GM18505 (cell line): ENCODE data around the gene LRRC18.

ENCODE experiments used
- ATAC-seq: cut with Tn5 transposase; IDR thresholded peaks from one replicate; pipeline ENCODE4 v1.9.1; 2021; ENCODE audit not compliant: unreplicated experiment
- POLR2A ChIP-seq: IDR thresholded peaks from 4 replicates; pipeline ENCODE4 v1.6.1; 2011; ENCODE audit warnings: borderline replicate concordance; ENCODE audit not compliant: insufficient read depth, insufficient read length; ENCODE audit errors: extremely low read depth

The LRRC18 gene

GRCh38 chr10:48940958-48941357 is 1.3 kb upstream of the LRRC18 start:
- ATAC-seq, result no peak
- no peak for TF ChIP-seq POLR2A

- ATAC-seq, result no peak
- TF ChIP-seq POLR2A, result no peak
These were observed 732 bp upstream of the LRRC18 start for GRCh38 chr10:48940372-48940771.

GRCh38 chr10:48938990-48939536 is 577 bp downstream of the LRRC18 start:
- ATAC-seq, result no peak
- TF ChIP-seq POLR2A, result no peak

GRCh38 chr10:48938281-48938680 is 1.4 kb downstream of the LRRC18 start:
- TF ChIP-seq POLR2A, result no peak
- no peak for ATAC-seq

- no peak for ATAC-seq
- TF ChIP-seq POLR2A, result no peak
These were observed 1.8 kb downstream of the LRRC18 start for GRCh38 chr10:48937796-48938195.

GRCh38 chr10:48935577-48935976 is 4.1 kb downstream of the LRRC18 start:
- no peak for ATAC-seq
- TF ChIP-seq POLR2A, result no peak

GRCh38 chr10:48934672-48935501 is 4.8 kb downstream of the LRRC18 start:
- no peak for ATAC-seq

GRCh38 chr10:48932831-48933664 is 6.6 kb downstream of the LRRC18 start:
- no peak for ATAC-seq
- no peak for TF ChIP-seq POLR2A

More at GRCh38 chr10:48934672-48935501, 4.8 kb downstream of the LRRC18 start:
- TF ChIP-seq POLR2A, result no peak

- ATAC-seq, result no peak
- TF ChIP-seq POLR2A, result no peak
These were observed 8.5 kb downstream of the LRRC18 start for GRCh38 chr10:48931188-48931587.

- ATAC-seq, result no peak
These were observed 10.1 kb downstream of the LRRC18 start for GRCh38 chr10:48929413-48929990.

GRCh38 chr10:48926764-48927540 is 12.7 kb downstream of the LRRC18 start:
- no peak for ATAC-seq
- no peak for TF ChIP-seq POLR2A

More at GRCh38 chr10:48929413-48929990, 10.1 kb downstream of the LRRC18 start:
- TF ChIP-seq POLR2A, result no peak

GRCh38 chr10:48926255-48926654 is 13.4 kb downstream of the LRRC18 start:
- TF ChIP-seq POLR2A, result no peak
- ATAC-seq, result no peak

- no peak for ATAC-seq
- no peak for TF ChIP-seq POLR2A
These were observed 14.7 kb downstream of the LRRC18 start for GRCh38 chr10:48924988-48925387.

- TF ChIP-seq POLR2A, result no peak
- ATAC-seq, result no peak
These were observed 15.9 kb downstream of the LRRC18 start for GRCh38 chr10:48923748-48924147.
